Activated CD4-positive, alpha-beta memory T cell treated with anti-CD3 and anti-CD28 coated beads, Interleukin-2, amount 10 ng/mL, durations not matched to agents 7 days and 5 days (primary cell): ENCODE measurements around the gene ANKRD52. TPM values are rescaled to one million over a fixed set of nuclear protein-coding genes. Genes with fewer than 3 reads are reported as not detected.

Source experiments
- total RNA-seq, 2 experiments: library from RNA; stranded (reverse); gene quantifications; one replicate each; pipeline ENCODE4 v1.2.3, GENCODE V29; 2021

ANKRD52 gene
- total RNA-seq, 2 experiments from 2014 or later, result 46.4 to 50.1 TPM

Other genes starting within 250 kb of the ANKRD52 start
- 10 to 100 TPM; 17.6 to 19.4 TPM for gene IKZF4, start 237.3 kb downstream of the ANKRD52 start, total RNA-seq
- gene RPS26, start 216.5 kb downstream of the ANKRD52 start, total RNA-seq, result 10 to 100 TPM; 30.4 to 35.0 TPM
- gene ERBB3, start 178.2 kb downstream of the ANKRD52 start, total RNA-seq, result 1 to 10 TPM; 2.3 to 2.5 TPM
- 100 to 1,000 TPM; 242 to 243 TPM for gene PA2G4, start 153.8 kb downstream of the ANKRD52 start, total RNA-seq
- 1,000 to 10,000 TPM; 3,981 to 4,002 TPM for gene RPL41, start 141.8 kb downstream of the ANKRD52 start, total RNA-seq
- 10 to 100 TPM in 1 of 2 experiments, 1 to 10 TPM in 1; 8.0 to 10.3 TPM for gene ZC3H10, start 140.1 kb downstream of the ANKRD52 start, total RNA-seq
- gene ESYT1, start 130.1 kb downstream of the ANKRD52 start, total RNA-seq, result 100 to 1,000 TPM; 266 to 279 TPM
- gene MYL6B, start 105.8 kb downstream of the ANKRD52 start, total RNA-seq, result 10 to 100 TPM; 60.4 to 63.2 TPM
- gene MYL6, start 100.0 kb downstream of the ANKRD52 start, total RNA-seq, result 1,000 to 10,000 TPM; 1,594 to 1,602 TPM
- gene SMARCC2, start 68.9 kb downstream of the ANKRD52 start, total RNA-seq, result 100 to 1,000 TPM; 133 to 137 TPM
- gene RNF41, start 36.5 kb downstream of the ANKRD52 start, total RNA-seq, result 10 to 100 TPM; 33.8 to 35.2 TPM
- 10 to 100 TPM; 49.6 to 52.3 TPM for gene NABP2, start 34.0 kb downstream of the ANKRD52 start, total RNA-seq
- 1 to 10 TPM in 1 of 2 experiments, under 1 TPM in 1; 0.80 to 1.2 TPM for gene SLC39A5, start 28.3 kb downstream of the ANKRD52 start, total RNA-seq
- 10 to 100 TPM; 12.8 to 16.7 TPM for gene COQ10A, start 8.6 kb upstream of the ANKRD52 start, total RNA-seq
- gene CS, start 41.9 kb upstream of the ANKRD52 start, total RNA-seq, result 100 to 1,000 TPM; 188 to 193 TPM
- gene CNPY2, start 57.6 kb upstream of the ANKRD52 start, total RNA-seq, result 10 to 100 TPM; 95.0 to 99.3 TPM
- gene PAN2, start 75.6 kb upstream of the ANKRD52 start, total RNA-seq, result 10 to 100 TPM; 61.3 to 64.2 TPM
- 10 to 100 TPM; 11.0 to 11.7 TPM for gene IL23A, start 80.5 kb upstream of the ANKRD52 start, total RNA-seq
- 100 to 1,000 TPM; 298 to 304 TPM for gene STAT2, start 101.7 kb upstream of the ANKRD52 start, total RNA-seq
- not detected for gene APOF, start 104.5 kb upstream of the ANKRD52 start, total RNA-seq
- gene TIMELESS, start 191.0 kb upstream of the ANKRD52 start, total RNA-seq, result 10 to 100 TPM; 44.1 to 45.6 TPM
- gene MIP, start 196.3 kb upstream of the ANKRD52 start, total RNA-seq, result not detected
- 1 to 10 TPM; 2.9 to 3.1 TPM for gene SPRYD4, start 210.2 kb upstream of the ANKRD52 start, total RNA-seq
- gene GLS2, start 229.8 kb upstream of the ANKRD52 start, total RNA-seq, result 1 to 10 TPM in 1 of 2 experiments, under 1 TPM in 1; 0.33 to 1.3 TPM